Psoas muscle (tissue), 8 donors: ENCODE measurements around the gene PTPDC1. TPM values are rescaled to one million over a fixed set of nuclear protein-coding genes. Genes with fewer than 3 reads are reported as not detected.

ENCODE experiments used
- ATAC-seq, 4 donors: fragments of 200-7000 bp; cut with Tn5 transposase; one replicate each; pipeline ENCODE4 v1.9.1; 2020; ENCODE audit warnings: moderate library complexity in 3 of 4, mild to moderate bottlenecking in 2 of 4
- DNase-seq, 2 donors: peaks; one replicate each; pipeline ENCODE4 v3.0.0-alpha.2; 2020
- H3K27ac ChIP-seq: fragments of 200-600 bp; one replicate; pipeline ENCODE4 v1.8.0; 2022
- H3K27me3 ChIP-seq, 3 donors: fragments of 200-600 bp in 1 of 3; one replicate each; pipeline versions ENCODE4 v1.6.1 to v1.8.0; 2013 to 2022; ENCODE audit warnings: low read length in 2 of 3, mild to moderate bottlenecking in 2 of 3, moderate library complexity in 1 of 3; ENCODE audit not compliant: insufficient read depth in 3 of 3
- H3K36me3 ChIP-seq, 2 donors: fragments of 200-600 bp in 1 of 2; one replicate each; pipeline versions ENCODE4 v1.6.1 to v1.8.0; 2013 to 2022; ENCODE audit warnings: low read depth in 1 of 2, mild to moderate bottlenecking in 1 of 2, moderate library complexity in 1 of 2; ENCODE audit not compliant: insufficient read depth in 1 of 2
- H3K4me1 ChIP-seq: fragments of 200-600 bp; one replicate; pipeline ENCODE4 v1.8.0; 2022
- H3K4me3 ChIP-seq: fragments of 200-600 bp; one replicate; pipeline ENCODE4 v1.8.0; 2022; ENCODE audit warnings: mild to moderate bottlenecking
- H3K9me3 ChIP-seq: fragments of 200-600 bp; one replicate; pipeline ENCODE4 v1.8.0; 2022
- CTCF ChIP-seq: fragments of 200-600 bp; IDR thresholded peaks from one replicate; pipeline ENCODE4 v1.8.0; 2022; ENCODE audit warnings: antibody characterized with exemption
- WGBS, 3 donors: extraction: QIAGEN DNeasy Blood & Tissue Kit; methylation state at CpG; one replicate each; pipeline versions ENCODE4 v1.1.6 to v1.1.7; 2013; 5-methylcytosine and 5-hydroxymethylcytosine counted together
- intact Hi-C, 2 donors: fragments of 100-400 bp; cut with DNase I; formaldehyde crosslinking; loops; one replicate each; pipeline versions ENCODE4 v1.11.0 to v1.14.2; 2022
- polyA plus RNA-seq, 3 donors: library from polyadenylated mRNA; stranded (reverse); fragments of 200-250 nt; gene quantifications; one replicate each; pipeline ENCODE4 v1.2.3, GENCODE V29; 2013
- total RNA-seq, 4 donors: library from RNA; stranded (reverse); fragmentation: NEBNext Ultra II Directional in 2 of 4; extraction: Animal tissue kit (Norgen Biotek cat#: 25700) in 2 of 4; gene quantifications; one replicate each; pipeline versions ENCODE4 v1.2.1 to v1.2.4, GENCODE V29; 2021 to 2023
- donor health status: healthy with polysubstance abuse.
- donor health status: DM: no; HTN: no; CAD: no; lungs with moderate emphysema.
- donor health status: Bipolar disorder and iron deficiency.
- donor health status: healthy.
- donor health status: DM: yes; HTN: yes; CAD: no.
- donor health status: DM: no; HTN: no; CAD: no.
- donor health status: DM: no; HTN: no; CAD: no.
- donor health status: DM: yes; HTN: yes; CAD: no.

Gene PTPDC1
- total and polyA plus RNA-seq, 7 donors, result 3.6 to 9.9 (median 7.0) TPM

GRCh38 chr9:94150279-94150828, 66.1 kb downstream of the PTPDC1 start:
- Histone ChIP-seq H3K9me3 (no peaks in the 10 kb centered on the region), H3K4me3 (no peak overlapping the region), H3K4me1 (no peaks in the 10 kb centered on the region), H3K27me3 (no peaks in the 10 kb centered on the region), H3K36me3 (no peaks in the 10 kb centered on the region), H3K27ac (no peak overlapping the region)
- DNase-seq (no peak), ATAC-seq (no peak)
- intact Hi-C loops, result no loop called here
- WGBS, 3 donors, result 81 to 94% (median 85%) methylated on average over 3 of the region's 3 CpGs
- TF ChIP-seq CTCF, result no peak

GRCh38 chr9:94150890-94151650, 66.8 kb downstream of the PTPDC1 start:
- ATAC-seq (no peak), DNase-seq (no peak)
- WGBS, 3 donors, result 61 to 66% (median 62%) methylated on average over 11 of the region's 11 CpGs
- no peak overlapping the region for H3K27ac ChIP-seq
- no peaks in the 10 kb centered on the region for H3K9me3 ChIP-seq
- H3K36me3 ChIP-seq, result no peaks in the 10 kb centered on the region
- no peaks in the 10 kb centered on the region for H3K27me3 ChIP-seq
- no peak for TF ChIP-seq CTCF
- intact Hi-C loops, result no loop called here
- H3K4me3 ChIP-seq, result no peak overlapping the region
- H3K4me1 ChIP-seq, result no peaks in the 10 kb centered on the region

GRCh38 chr9:94153905-94154304, 69.6 kb downstream of the PTPDC1 start:
- ATAC-seq (no peak), DNase-seq (no peak)
- Histone ChIP-seq H3K27me3 (no peaks in the 10 kb centered on the region), H3K4me1 (peaks cover 15% of the 10 kb centered on the region), H3K4me3 (no peak overlapping the region), H3K9me3 (no peaks in the 10 kb centered on the region), H3K27ac (no peak overlapping the region), H3K36me3 (no peaks in the 10 kb centered on the region)
- intact Hi-C loops, result loop anchor here in 1 of 2 donors (2.0 kb wide), 1 partner anchor 19 kb away; no protein-coding TSS in a partner anchor
- no peak for TF ChIP-seq CTCF
- 75 to 93% (median 88%) methylated on average over 1 of the region's 1 CpG for WGBS, 3 donors

DNA sequence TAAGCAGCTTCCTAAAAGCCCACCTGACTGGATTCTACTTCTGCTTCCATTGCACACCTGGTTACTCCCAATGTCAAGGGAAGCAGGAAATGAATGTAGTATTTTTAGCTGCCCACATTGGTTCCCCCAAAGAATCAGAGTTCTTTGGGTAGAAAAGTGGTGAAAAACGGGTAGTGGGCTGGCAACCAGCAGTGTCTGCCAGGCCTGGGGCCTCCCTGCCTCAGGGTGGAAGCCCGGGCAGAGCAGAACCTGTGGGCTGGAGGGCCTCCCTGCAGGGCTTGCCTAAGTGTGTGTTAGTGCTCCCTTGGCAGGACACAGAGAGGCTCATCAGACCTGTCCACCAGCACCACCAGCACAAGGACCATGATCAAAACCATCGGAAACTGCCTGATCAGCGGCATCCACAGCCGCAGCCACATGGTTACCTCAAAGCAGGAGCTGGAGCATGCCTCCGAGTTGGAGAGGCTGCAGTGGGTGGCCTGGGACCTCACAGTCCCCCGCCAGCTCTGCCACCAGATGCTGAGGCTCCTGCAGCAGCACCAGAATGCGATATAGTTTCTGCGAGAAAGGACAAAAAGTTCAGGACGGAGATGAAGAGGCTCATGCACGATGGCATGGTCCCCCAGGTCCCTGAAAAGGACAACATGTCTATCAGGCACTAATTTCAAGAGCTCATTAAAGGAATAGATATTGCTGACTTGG, 72.2 kb downstream of the PTPDC1 start:
- WGBS, 3 donors, result 72 to 77% (median 72%) methylated on average over 11 of the region's 11 CpGs
- ATAC-seq (peak in 1 of 4 donors; percentile 33), DNase-seq (no peak)
- no peak for TF ChIP-seq CTCF
- peak overlapping the region; percentile 54 for H3K27ac ChIP-seq
- no peaks in the 10 kb centered on the region for H3K9me3 ChIP-seq
- H3K27me3 ChIP-seq, result no peaks in the 10 kb centered on the region
- peaks cover 15% of the 10 kb centered on the region for H3K4me1 ChIP-seq
- peak overlapping the region; percentile 10 for H3K4me3 ChIP-seq
- H3K36me3 ChIP-seq, result no peaks in the 10 kb centered on the region
- intact Hi-C loops, result no loop called here
